HG03108 (cell line): ENCODE measurements around the gene EFNA5.

Source experiments
- ATAC-seq: cut with Tn5 transposase; IDR thresholded peaks from one replicate; pipeline ENCODE4 v1.9.1; 2021; ENCODE audit warnings: moderate library complexity; ENCODE audit not compliant: unreplicated experiment

EFNA5 gene

DNA sequence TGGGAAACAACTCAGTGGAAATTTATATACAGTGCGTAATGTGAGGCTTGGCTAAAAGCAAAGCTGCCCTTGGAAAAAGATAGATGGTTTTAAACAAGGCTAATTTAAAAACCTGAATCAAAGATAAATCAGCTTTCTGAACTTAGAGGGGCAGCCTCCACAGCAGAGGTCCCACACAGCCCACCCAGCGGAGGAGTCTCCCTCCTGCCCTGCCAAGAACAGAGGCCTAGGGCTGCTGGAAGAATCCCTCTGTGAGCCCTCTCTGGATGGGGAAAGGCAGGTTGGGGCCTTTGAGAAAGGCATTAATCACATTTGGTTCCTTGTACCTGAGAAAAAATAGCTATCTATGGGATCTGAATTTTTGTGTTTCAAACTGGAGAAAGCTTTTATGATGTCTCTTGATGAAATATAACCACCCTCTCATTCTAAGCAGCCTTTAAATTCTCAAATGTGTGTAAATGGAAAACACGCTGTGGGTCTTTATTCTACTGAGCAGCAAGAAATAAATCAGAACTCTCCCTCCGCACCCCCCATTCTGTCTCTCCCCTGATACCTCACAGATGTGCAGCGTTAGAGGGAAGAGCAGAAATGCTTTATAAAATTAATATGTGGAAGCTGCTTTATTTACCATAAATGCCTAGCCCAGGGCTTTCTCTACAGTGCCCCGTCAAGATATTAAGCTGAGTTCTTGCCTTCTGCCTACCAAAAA lies 329.2 kb downstream of the EFNA5 start:
- ATAC-seq = no peak

DNA sequence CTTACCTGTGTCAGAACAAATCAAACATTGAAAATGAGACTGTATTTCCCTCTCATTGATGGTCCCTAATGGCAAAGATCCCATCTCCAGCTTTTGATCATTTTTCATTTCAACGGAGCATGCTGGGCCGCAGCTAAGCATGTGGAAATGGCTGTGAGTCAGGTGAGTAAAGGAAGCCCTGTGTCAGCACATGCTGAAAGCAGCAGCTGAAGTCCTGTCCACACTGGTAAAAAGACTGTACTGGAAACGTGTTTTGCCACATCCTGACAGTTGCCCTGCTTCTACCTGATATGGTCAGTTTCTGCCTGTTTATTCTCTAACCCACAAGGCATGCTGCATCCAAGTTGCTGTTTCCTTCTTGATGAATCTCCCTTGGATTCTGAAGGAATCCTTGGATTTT lies 330.1 kb downstream of the EFNA5 start:
- no peak for ATAC-seq

DNA sequence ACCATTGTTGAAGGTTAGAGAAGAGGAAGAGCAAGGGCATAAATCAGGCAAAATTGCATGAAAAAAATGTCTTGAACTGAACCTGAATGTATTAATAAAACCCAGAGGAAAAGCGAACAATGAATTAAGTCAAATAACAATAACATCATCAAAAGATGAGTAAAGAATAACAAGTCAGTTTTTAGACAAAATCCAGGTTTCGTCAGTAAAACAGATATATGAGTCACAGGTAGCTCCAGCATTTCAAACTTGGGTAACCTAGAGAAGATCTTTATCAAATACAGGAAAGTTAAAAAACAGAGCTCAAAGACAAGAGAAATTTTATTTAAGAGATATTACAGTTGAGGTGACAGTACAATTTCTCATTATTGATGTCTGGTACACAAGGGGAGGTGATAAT lies 332.4 kb downstream of the EFNA5 start:
- ATAC-seq = no peak

DNA sequence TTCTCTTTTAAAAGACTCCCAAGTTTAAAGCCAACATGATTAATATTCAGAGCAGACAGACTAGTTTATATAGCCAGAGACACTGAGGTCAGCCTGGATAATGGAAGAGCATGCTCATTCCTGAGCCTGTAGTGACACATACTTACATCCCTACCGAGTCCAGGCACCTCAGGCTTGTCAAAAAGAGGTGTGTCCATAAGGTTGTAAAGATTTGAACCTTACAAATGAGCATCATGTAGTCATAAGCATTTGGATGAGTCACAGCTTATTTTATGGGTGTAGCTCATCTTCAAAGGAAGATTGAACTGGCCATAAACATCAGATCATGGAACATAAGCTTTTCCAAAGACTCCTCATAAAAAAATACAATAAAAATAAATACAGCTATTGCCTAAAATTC lies 333.5 kb downstream of the EFNA5 start:
- ATAC-seq = no peak

DNA sequence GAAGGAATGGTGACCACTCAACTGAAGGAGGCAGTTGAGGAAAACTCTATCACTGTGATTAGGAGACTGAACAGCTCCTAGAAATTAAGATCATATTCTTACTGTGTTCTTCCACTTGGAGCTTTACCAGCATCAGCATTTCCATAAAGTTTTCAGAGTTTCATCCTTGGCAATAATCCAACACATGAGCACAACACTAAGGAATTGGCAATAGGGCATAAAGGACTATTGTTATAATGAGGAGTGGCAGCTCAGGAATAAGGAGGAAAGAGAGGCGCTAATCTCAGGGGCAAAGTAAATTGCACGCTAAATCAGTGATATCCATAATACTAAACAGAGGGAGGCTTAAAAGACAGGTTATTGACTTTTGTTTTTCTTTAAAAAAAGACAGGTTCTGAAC lies 338.9 kb downstream of the EFNA5 start:
- ATAC-seq = no peak

DNA sequence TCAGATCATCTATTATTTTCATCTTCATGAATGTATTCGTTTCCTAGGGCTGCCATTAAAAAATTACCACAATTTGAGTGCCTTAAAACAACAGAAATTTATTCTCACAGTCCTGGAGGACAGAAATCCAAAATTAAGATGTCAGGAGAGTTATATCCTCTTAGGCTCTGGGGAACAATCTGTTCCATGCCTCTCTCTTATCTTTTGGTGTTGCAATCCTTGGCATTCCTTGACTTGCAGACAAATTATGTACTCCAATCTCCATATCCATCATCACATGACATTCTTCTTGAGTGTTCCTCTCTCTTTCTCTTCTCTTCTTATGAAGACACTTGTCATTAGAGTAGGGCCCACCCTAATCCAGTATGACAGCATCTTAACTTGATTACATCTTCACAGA lies 339.4 kb downstream of the EFNA5 start:
- no peak for ATAC-seq

DNA sequence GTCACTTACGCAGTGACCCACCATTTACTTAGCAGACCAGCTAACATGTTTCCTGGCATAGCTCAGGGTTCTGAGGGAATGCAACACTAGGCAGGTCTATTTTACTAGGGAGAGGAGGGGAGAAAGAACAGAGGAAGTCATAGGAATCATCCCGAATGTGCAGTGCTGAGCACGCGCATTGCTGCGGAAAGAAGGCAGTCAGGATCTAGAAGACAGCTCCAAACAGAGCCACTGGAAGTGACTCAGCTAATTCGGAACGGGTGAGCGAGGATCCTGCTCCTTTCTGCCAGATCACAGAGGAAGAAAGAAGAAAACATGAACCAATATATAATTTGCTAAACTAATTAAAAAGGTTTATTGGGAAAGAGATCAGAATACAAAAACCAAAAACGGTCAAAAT lies 339.8 kb downstream of the EFNA5 start:
- ATAC-seq = no peak

DNA sequence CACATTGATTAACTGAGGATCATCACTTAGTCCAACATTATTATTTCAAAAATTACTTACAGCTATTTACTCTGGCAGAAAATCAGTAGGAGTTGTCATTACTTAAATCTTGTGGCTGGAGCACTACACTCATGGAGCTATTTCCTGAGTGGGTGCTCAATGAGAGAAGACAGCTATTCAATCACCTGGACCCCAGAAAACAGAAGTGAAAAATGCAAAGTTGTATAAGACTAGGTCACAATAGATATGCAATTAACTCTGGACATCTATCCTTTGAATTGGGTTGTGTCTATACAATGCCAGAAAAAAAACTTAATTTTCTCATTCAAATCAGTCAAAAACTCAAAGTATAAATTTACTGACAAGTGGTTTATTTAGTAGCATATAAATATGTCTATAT lies 340.9 kb downstream of the EFNA5 start:
- ATAC-seq = no peak
